GM21423 (cell line): ENCODE data around the gene FANCC.

Experiments
- ATAC-seq: cut with Tn5 transposase; IDR thresholded peaks from one replicate; pipeline ENCODE4 v1.9.1; 2021; ENCODE audit warnings: mild to moderate bottlenecking, moderate library complexity; ENCODE audit not compliant: unreplicated experiment

The FANCC gene

GRCh38 chr9:95127249-95128176 lies 190.0 kb downstream of the FANCC start:
- ATAC-seq: peak; percentile 79

- ATAC-seq: no peak
Observed at GRCh38 chr9:95126739-95127138, 190.8 kb downstream of the FANCC start.

- ATAC-seq: no peak
Observed at GRCh38 chr9:95125652-95126051, 191.9 kb downstream of the FANCC start.

GRCh38 chr9:95124582-95125367 lies 192.7 kb downstream of the FANCC start:
- ATAC-seq: no peak

- no peak for ATAC-seq
Observed at GRCh38 chr9:95120781-95121370, 196.6 kb downstream of the FANCC start.

GRCh38 chr9:95118596-95118995 lies 198.9 kb downstream of the FANCC start:
- ATAC-seq: no peak

GRCh38 chr9:95116808-95117204 lies 200.7 kb downstream of the FANCC start:
- ATAC-seq: no peak

- ATAC-seq: no peak
Observed at GRCh38 chr9:95116002-95116807, 201.3 kb downstream of the FANCC start.

- no peak for ATAC-seq
Observed at GRCh38 chr9:95115104-95115503, 202.4 kb downstream of the FANCC start.

GRCh38 chr9:95112436-95113280 lies 204.9 kb downstream of the FANCC start:
- no peak for ATAC-seq

- ATAC-seq: no peak
Observed at GRCh38 chr9:95111716-95112115, 205.8 kb downstream of the FANCC start.

GRCh38 chr9:95110921-95111525 lies 206.5 kb downstream of the FANCC start:
- ATAC-seq: no peak

- ATAC-seq: no peak
Observed at GRCh38 chr9:95109456-95109855, 208.1 kb downstream of the FANCC start.

- no peak for ATAC-seq
Observed at GRCh38 chr9:95108777-95109176, 208.7 kb downstream of the FANCC start.

GRCh38 chr9:95107976-95108375 lies 209.5 kb downstream of the FANCC start:
- no peak for ATAC-seq

- ATAC-seq: no peak
Observed at GRCh38 chr9:95107001-95107749, 210.3 kb downstream of the FANCC start.

GRCh38 chr9:95105519-95106287 lies 211.8 kb downstream of the FANCC start:
- no peak for ATAC-seq

- no peak for ATAC-seq
Observed at GRCh38 chr9:95104980-95105379, 212.5 kb downstream of the FANCC start.
